ENCODE results near the gene OR6S1. TPM values are rescaled to one million over a fixed set of nuclear protein-coding genes. Genes with fewer than 3 reads are reported as not detected.
A peak's percentile ranks its signal among the peaks of the same experiment; 100 is the strongest.

The OR6S1 gene, protein sequence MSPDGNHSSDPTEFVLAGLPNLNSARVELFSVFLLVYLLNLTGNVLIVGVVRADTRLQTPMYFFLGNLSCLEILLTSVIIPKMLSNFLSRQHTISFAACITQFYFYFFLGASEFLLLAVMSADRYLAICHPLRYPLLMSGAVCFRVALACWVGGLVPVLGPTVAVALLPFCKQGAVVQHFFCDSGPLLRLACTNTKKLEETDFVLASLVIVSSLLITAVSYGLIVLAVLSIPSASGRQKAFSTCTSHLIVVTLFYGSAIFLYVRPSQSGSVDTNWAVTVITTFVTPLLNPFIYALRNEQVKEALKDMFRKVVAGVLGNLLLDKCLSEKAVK
- total RNA-seq, result not detected
- not detected for polyA plus RNA-seq

DNA sequence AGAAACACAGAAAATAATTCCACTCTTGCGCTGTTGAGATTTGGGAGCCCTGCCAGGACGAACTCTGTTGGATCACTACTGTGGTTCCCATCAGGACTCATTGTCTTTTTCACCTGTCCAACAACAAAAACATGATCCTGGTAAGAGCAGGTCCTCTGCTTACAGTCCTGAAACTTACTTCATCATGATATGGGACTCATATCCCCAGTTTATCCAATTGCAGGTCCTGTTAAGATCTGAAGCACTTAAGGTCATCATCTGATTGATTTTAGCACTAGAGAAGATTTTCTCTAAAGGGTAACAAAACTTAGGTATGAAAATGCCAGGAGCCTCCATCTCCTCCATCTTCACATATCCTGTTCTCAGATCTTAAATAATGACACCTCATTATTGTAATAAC is at the start of gene OR6S1:
OR6S1 (minus strand) TSS at position 101 of the 400 bp plus-strand sequence; CDS start at position 101, 0 bp downstream.
- no peaks in the 10 kb centered on the region for H3K36me3 ChIP-seq (ENCODE audit: insufficient read depth)
- H3K4me1 ChIP-seq (ENCODE audit: insufficient read depth), result no peaks in the 10 kb centered on the region
- DNase-seq (ENCODE audit: extremely low spot score), result no peak
- WGBS, result 84% methylated on average over 2 of the region's 2 CpGs
- no peak within 1 kb of the TSS for H3K27ac ChIP-seq (ENCODE audit: low read depth)
- no peak within 1 kb of the TSS for H3K4me3 ChIP-seq (ENCODE audit: low read depth, low read length)

DNA sequence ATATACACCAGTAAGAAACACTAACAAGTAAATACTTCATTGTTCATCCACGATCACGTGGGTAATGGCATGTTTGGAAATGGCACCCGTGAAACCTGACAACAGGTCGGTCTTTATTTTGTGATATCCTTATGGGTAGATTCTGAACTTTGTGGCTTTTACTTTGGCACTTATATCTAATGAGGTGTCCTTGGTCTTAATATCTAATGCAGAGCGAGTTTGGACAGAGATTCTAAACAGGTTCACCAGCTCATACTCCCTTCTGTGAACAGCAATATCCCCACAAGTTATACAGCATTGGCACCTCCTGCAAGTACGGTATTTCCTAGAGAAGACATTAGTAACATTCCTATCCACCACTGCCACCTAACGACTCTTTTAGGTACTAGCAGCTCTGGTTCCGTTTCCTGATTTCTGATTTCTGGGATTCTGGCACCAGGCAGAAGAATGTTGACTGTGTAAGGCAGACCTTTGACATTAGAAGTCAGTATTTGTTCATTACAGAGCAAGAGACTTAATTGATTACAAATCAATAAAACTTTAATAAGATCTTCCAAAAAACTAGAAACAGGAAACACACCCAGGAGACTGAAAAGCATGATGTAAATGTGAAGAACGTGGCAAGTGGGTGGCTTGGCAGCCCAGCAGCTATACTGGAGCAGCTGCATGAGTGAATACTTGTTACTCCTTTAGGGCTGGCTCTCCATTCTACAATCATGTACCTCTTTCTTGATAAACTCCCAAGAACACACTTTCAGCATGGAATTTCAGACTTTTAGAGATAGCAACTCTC is 49.6 kb upstream of the OR6S1 start:
- Histone ChIP-seq H3K4me3 (ENCODE audit: low read depth, low read length) (no peak overlapping the region), H3K4me1 (ENCODE audit: insufficient read depth) (no peaks in the 10 kb centered on the region), H3K27ac (ENCODE audit: low read depth) (no peak overlapping the region), H3K36me3 (ENCODE audit: insufficient read depth) (peaks cover 2% of the 10 kb centered on the region)
- WGBS, result 29% methylated on average over 9 of the region's 9 CpGs
- DNase-seq (ENCODE audit: extremely low spot score), result peak; percentile 60

DNA sequence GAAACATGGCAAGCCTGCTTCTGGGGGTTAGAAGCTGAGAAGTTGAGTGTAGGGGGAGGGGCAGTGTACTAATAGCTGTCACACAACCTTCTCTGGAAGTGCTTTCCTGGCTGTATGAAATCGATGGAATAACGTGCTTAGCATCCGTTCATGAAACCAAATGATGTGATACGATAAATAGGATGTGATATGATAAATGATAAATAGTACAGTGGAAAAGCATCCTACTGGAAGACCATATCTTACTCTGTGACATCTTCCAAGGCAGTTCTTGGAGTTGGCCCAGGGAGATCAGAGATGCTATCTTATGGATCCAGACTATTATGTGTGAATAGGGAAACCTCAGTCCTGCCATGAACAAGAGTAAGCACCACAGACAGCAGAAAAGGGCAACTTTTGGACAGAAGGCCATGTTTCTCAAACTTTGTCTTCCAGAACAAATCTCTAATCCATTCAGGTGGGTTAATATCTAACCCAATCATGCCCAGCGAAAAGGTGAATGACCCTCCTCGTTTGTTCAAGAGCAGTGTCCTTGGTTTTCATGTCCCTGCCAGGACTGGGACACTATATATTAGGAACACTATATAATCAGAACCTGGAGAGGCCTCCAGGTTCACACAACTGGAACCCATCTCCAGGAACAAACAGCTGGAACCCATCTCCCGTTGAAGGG is 46.8 kb upstream of the OR6S1 start, which contains the start of gene ANG:
ANG (plus strand) TSS at position 598 of the 673 bp plus-strand sequence. CDS start 4,801 bp downstream, outside the sequence.
- H3K4me1 ChIP-seq (ENCODE audit: insufficient read depth), result no peaks in the 10 kb centered on the region
- DNase-seq (ENCODE audit: extremely low spot score), result no peak
- H3K4me3 ChIP-seq (ENCODE audit: low read depth, low read length), result no peak within 1 kb of the TSS
- H3K36me3 ChIP-seq (ENCODE audit: insufficient read depth), result no peaks in the 10 kb centered on the region
- H3K27ac ChIP-seq (ENCODE audit: low read depth), result no peak within 1 kb of the TSS
- WGBS, result 78% methylated on average over 7 of the region's 7 CpGs

DNA sequence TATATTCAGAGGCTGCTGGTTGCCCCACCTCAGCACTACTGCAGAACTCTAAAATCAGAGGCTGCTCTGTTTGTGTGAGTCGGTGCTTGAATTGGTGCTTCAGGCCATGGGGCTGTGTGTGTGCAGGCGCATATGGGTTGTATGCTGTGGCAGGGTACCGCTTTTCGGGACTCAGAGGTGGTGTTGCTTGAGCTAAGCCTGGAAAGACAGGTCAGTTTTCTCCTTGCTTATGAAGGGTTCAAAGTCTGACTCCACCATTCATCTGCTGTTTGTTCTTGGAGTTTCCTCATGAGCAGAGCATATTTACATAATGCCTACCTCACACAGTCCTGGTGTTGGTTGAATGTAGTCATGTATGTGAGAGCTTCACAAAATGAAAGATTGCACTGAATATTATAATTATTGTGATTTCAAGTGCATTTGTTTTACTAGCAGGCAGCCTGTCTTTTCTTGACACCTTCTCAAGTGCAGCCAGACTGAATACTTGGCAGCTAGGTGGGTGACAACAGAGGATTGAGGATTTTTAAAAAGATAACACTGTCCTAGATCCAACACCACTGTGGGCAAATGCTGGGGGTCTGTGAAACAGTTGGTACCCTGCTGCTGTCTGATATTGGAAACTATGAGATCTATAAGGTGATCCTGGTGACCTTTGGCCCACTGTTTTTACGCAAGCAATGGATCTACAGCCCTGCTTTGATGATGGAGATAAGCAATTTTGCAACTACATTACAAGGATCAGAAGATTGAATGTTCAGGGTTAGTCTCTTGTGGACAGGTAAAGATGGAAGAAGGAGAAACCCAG is 46.1 kb upstream of the OR6S1 start:
- no peak for DNase-seq (ENCODE audit: extremely low spot score)
- Histone ChIP-seq H3K27ac (ENCODE audit: low read depth) (no peak overlapping the region), H3K4me3 (ENCODE audit: low read depth, low read length) (no peak overlapping the region), H3K36me3 (ENCODE audit: insufficient read depth) (no peaks in the 10 kb centered on the region), H3K4me1 (ENCODE audit: insufficient read depth) (no peaks in the 10 kb centered on the region)
- 86% methylated on average over 5 of the region's 5 CpGs for WGBS

DNA sequence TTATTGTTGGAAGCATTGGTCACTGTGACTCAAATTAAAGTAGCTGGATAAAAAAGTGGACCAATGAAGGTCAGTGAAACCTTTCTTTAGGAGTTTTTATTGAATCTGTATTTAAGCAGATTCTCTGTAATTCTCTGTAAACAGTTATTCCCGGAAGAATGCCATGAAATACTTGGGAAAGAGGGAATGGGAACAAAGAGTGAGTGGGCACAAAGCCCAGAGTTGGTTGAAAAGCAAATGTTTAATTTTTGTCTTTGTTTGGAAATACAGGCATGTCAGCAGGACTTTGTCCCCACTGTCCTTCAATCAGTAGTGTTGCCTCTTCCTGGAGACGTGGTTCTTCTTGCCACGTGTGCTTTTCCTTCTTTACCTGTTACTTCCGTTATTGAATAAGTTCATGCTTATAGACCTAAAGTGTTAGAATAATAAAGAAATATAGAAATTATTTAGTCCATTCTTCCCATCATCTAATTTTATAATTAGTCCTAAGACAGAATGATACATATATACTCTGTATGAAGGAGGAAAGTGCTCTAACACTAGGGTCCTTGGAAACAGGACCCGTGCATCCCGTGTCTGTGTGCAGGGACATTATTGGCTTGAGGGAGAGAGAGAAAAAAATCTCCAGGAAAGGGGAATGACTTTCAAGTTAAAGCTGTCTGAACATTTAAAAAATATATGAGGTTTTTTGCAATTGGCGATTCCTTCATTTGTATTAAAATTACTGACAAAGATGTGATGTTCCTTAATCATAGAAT is 45.1 kb upstream of the OR6S1 start:
- no peaks in the 10 kb centered on the region for H3K4me1 ChIP-seq (ENCODE audit: insufficient read depth)
- H3K27ac ChIP-seq (ENCODE audit: low read depth), result no peak overlapping the region
- H3K4me3 ChIP-seq (ENCODE audit: low read depth, low read length), result no peak overlapping the region
- 70% methylated on average over 7 of the region's 7 CpGs for WGBS
- no peak for DNase-seq (ENCODE audit: extremely low spot score)
- H3K36me3 ChIP-seq (ENCODE audit: insufficient read depth), result no peaks in the 10 kb centered on the region

DNA sequence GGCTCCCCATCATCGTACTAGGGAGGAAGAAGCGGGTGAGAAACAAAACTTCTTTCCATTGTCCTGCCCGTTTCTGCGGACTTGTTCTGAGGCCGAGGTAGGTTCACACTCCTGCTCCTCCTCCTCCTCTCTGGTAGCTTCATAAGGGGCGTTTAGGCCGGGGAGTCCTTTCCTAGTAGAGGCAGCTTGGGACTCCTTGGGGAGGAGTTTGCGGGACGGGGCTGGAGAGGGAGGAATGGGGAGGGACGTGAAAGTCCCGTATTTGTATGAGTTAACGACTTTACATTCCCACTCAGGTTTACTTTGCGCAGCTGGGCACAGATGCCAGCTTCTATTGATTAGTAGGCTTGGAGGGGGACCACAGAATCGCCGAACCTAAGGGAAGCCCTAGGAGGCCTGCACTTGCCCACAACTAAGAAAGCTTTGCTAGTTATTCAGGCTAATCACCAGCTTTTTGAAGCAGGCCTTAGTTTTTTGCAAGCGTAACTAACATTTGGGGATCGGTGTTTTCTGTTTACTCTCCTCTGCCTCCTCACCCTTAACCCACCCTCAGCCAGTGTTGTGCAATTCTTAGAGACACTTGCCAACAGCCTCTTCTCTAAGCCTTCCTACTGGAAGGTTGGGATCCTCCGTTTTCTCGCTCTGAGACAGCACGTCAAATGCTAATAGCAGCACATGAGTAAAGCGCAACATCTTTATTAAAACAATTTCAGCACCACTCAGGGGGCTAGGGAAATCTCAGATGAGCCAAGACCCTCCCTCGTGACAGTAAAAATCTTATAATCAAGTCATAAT is 43.4 kb upstream of the OR6S1 start:
- peak overlapping the region; percentile 55 for H3K4me3 ChIP-seq (ENCODE audit: low read depth, low read length)
- H3K36me3 ChIP-seq (ENCODE audit: insufficient read depth), result no peaks in the 10 kb centered on the region
- H3K4me1 ChIP-seq (ENCODE audit: insufficient read depth), result no peaks in the 10 kb centered on the region
- DNase-seq (ENCODE audit: extremely low spot score), result no peak
- peak overlapping the region; percentile 88 for H3K27ac ChIP-seq (ENCODE audit: low read depth)
- WGBS, result 7% methylated on average over 22 of the region's 22 CpGs

DNA sequence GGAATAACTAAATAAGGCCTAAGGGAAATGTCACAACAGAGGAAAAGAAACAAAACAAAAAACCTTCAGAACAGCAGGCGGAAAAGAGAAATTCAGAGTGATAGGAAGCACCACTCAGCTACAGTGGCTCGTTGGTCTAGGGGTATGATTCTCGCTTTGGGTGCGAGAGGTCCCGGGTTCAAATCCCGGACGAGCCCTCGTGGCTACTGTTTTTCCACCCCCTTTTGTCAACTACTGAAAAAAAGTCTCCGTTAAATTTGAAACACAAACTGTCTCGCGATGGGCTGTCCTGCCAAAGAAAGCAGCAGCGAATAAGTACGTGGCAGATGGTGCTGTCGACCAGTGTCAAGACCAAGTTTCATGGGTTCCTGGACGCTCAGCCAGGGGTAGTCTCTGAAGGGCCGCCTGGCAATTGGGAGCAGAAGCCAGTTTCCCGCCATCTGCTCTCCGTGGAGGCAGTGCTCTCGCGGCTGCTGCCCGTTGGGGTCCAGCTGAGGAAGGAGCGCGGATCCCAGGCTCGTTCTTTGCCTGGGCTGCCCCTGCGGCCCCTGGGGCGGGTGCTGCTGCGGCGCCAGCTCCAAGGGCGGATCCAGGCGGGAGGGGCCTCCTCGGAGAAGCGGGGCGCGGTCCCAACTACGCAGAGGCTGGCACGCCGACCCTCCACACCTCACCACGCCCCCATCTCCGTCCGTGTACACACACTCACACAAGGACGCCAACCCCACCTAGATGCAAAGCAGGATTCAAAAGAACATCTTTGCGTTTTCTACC is 42.6 kb upstream of the OR6S1 start, which contains the start of gene RNASE4:
RNASE4 (plus strand) TSS at position 670 of the 771 bp plus-strand sequence. CDS start 14,812 bp downstream, outside the sequence.
- H3K27ac ChIP-seq (ENCODE audit: low read depth), result peak within 1 kb of the TSS; percentile 100
- DNase-seq (ENCODE audit: extremely low spot score), result peak; percentile 86
- no peaks in the 10 kb centered on the region for H3K4me1 ChIP-seq (ENCODE audit: insufficient read depth)
- H3K4me3 ChIP-seq (ENCODE audit: low read depth, low read length), result peak within 1 kb of the TSS; percentile 55
- under 1% methylated on average over 42 of the region's 42 CpGs for WGBS
- no peaks in the 10 kb centered on the region for H3K36me3 ChIP-seq (ENCODE audit: insufficient read depth)

DNA sequence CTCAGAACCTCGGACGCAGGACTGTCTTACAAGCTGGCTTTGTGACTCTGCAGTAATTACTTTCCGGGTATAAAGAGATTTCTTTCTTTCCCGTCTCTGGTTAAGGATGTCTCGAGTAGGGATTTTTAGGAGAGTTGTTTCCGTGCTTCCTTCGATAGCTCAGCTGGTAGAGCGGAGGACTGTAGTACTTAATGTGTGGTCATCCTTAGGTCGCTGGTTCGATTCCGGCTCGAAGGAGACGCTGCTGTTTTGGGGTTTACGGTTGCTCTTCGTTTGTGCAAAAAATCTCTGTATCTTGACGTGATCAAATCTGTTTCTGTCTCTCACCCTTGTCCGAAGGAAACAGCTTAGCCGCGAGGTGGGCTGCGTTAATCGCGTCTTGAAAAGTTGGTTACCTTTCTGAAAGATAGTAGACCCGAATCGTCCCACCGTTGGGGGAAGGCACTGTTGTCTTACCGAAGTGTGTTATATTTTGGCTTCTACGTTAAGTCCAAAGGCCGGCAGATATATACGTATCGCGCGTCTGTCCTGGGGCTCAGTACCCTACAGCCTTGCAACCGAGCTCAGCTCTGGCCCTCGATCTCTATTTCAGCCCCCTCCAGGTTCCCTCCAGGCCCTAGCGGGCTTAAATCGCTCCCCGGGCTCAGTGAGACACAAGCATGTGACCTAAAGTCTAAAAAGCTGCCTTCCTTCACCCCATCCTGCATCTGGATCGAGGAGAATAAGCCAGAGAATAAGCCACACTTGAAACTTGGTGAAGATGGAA is 41.8 kb upstream of the OR6S1 start:
- Histone ChIP-seq H3K4me3 (ENCODE audit: low read depth, low read length) (peak overlapping the region; percentile 55), H3K36me3 (ENCODE audit: insufficient read depth) (no peaks in the 10 kb centered on the region), H3K27ac (ENCODE audit: low read depth) (peak overlapping the region; percentile 100), H3K4me1 (ENCODE audit: insufficient read depth) (no peaks in the 10 kb centered on the region)
- peak; percentile 86 for DNase-seq (ENCODE audit: extremely low spot score)
- under 1% methylated on average over 38 of the region's 38 CpGs for WGBS

DNA sequence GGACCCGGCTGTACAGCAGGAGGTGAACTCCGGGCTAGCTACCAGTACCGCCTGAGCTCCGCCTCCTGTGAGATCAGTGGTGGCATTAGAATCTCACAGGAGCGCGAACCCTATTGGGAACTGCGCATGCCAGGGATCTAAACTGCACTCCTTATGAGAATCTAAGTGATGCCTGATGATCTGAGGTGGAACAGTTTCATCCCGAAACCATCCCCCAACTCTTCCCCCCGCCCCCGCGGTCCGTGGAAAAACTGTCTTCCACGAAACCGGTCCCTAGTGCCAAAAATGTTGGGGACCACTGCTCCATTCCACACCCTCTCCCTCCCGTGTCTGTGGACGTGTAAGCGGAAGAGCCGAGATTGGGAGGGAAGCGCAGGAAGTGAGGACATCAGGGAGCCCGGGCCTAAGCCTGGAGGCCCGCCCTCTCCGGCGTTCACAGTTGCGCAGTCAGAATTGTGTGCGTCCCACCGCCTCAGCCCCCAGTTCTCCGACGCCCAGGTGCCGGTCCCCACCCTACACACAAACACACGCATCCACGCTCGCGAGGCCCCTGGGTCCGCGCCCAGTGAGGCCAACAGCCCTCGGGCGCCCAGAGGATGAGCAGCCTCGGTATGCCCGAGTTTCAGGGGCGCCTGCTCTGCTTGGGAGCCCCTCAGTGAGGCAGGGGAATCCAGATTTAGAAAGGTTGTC is 41.1 kb upstream of the OR6S1 start:
- DNase-seq (ENCODE audit: extremely low spot score), result peak; percentile 95
- no peaks in the 10 kb centered on the region for H3K4me1 ChIP-seq (ENCODE audit: insufficient read depth)
- H3K4me3 ChIP-seq (ENCODE audit: low read depth, low read length), result peak overlapping the region; percentile 55
- under 1% methylated on average over 40 of the region's 40 CpGs for WGBS
- no peaks in the 10 kb centered on the region for H3K36me3 ChIP-seq (ENCODE audit: insufficient read depth)
- H3K27ac ChIP-seq (ENCODE audit: low read depth), result peak overlapping the region; percentile 100

DNA sequence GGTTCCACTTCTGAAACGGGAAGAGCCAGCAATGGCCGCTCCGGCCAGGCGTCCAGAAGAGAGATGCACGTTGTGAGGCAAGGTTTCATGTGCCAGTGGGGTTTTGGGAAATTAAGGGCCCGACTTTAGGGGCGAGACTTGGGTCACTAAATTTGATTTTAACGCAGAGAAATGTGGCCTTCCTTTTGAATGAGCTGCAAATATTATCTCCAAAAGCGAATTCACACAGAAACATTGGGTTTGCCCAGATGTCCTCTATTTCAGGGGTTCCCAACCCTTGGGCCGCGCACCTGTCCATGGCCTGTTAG is 40.6 kb upstream of the OR6S1 start:
- DNase-seq (ENCODE audit: extremely low spot score), result no peak
- Histone ChIP-seq H3K36me3 (ENCODE audit: insufficient read depth) (no peaks in the 10 kb centered on the region), H3K27ac (ENCODE audit: low read depth) (peak overlapping the region; percentile 100), H3K4me3 (ENCODE audit: low read depth, low read length) (peak overlapping the region; percentile 55), H3K4me1 (ENCODE audit: insufficient read depth) (no peaks in the 10 kb centered on the region)
- 1% methylated on average over 11 of the region's 11 CpGs for WGBS

All from urinary bladder (tissue), 4 donors.